ENCODE measurements around the gene SH3D19.

The SH3D19 gene

DNA sequence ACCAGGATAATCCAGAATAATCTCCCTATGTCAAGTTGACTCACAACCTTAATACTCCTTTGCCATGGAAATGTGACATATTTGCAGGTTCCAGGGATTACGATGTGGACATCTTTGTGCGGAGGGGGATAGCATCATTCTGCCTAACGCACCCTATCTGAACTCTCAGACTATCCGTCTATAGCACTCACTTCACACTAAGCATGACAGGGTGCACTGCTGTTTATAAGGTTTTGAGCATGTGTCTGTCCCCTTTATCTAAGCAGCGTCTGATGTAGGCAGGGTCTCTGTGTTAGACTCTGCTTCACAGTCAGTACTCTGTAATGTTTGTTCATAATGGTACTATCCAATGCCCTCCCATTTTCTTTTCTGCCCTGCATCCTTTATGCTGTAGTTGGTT is 91.8 kb downstream of the SH3D19 start:
- no peak for DNase-seq (ENCODE audit: low read depth in 2 of 2)

DNA sequence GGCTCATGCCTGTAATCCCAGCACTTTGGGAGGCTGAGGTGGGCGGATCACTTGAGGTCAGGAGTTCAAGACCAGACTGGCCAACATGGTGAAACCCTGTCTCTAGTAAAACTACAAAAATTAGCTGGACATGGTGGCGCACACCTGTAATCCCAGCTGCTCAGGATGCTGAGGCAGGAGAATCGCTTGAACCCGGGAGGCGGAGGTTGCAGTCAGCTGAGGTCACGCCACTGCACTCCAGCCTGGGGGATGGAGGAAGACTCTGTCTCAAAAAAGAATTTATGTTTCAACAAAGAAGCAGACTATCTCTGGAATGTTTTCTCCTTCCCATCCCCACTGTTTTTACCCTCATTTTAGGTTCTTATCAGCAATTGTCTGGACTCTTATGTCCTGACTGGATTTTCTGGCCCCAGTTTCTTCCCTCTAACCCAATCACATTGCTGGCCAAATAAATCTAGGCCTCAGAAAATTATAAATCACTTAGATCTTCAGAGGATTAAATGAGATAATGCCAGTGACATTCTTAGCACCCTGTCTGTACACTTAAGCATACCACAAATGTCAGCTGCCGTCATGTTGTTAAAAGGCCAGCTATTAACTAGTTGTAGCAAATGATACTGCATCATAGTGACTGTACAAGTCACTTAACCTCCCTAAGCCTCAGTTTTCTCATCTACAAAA is 93.3 kb downstream of the SH3D19 start:
- no peak for DNase-seq (ENCODE audit: low read depth in 2 of 2)

DNA sequence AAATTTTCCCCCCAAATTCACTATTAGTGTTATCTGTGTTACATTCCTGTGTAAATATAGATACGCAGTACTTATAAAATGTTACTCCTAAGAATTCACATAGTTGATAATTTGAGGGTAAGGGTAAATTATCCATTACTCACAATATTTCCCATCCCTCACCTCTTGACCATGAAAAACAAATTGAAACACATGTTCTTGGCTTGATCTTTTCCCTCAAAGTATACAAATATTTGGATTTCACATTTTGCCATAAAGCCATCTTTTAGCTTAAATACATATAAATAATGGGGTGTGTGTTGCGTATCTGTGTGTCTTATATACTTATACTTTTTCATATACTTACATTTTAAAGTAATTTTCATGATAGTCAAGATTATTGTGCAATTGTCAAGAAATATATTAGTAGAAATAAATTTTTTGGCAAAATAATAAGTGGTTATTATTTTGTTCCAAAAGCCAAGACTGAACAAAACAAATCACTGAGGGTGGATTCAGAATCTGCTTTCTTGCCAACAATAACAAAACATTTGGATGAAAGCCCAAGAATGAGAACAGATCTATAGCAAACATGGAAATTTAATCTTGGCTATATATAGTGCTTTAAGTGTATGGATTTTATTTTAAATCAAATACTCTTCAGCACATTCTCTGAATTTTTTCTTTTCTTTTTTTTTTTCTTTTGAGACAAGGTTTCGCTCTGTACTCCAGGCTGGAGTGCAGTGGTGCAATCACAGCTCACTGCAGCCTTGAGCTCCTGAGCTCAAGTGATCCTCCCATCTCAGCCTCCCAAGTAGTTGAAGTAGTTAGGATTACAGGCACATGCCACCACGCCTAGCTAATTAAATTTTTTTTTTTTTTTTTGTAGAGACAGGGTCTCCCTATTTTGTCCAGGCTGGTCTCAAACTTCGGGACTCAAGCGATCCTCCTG is 97.0 kb downstream of the SH3D19 start:
- DNase-seq (ENCODE audit: low read depth in 2 of 2), result no peak

DNA sequence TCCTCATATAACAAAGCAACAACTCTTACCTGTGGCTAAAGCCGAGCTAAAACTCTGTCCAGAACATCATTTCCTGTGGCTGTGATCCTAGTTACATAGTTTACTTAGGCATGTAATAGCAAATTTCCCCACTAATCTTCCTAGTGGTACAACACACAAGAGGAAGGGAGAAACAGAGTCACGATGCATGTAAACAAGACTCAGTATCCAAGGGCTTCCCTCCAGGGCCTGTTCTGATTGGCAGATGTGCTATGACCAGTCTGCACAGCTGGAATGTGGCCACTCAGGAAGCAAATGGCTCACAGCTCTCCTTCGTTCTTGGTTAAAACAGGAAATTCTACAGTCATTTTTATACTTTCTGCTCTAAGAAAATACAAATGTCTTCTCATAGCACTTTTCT is 97.7 kb downstream of the SH3D19 start:
- DNase-seq (ENCODE audit: low read depth in 2 of 2), result no peak

DNA sequence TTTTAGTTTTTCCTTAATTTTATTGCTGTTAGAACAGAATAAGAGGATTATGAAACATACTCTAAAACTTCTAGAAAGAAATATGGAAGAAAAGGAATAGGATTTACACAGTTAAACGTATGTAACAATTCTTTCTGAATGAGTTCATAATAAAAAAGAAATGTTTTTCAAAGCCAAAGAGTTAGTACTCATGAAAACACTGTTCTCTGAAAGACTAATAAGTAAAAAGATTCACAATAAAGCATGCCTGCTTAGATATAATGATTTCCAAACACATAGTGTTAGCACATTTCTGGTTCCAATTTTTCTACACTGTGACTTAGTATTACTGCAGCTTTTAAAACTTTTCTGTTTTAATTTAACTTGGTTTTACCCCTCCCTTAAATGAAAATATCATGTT is 98.2 kb downstream of the SH3D19 start:
- no peak for DNase-seq (ENCODE audit: low read depth in 2 of 2)

DNA sequence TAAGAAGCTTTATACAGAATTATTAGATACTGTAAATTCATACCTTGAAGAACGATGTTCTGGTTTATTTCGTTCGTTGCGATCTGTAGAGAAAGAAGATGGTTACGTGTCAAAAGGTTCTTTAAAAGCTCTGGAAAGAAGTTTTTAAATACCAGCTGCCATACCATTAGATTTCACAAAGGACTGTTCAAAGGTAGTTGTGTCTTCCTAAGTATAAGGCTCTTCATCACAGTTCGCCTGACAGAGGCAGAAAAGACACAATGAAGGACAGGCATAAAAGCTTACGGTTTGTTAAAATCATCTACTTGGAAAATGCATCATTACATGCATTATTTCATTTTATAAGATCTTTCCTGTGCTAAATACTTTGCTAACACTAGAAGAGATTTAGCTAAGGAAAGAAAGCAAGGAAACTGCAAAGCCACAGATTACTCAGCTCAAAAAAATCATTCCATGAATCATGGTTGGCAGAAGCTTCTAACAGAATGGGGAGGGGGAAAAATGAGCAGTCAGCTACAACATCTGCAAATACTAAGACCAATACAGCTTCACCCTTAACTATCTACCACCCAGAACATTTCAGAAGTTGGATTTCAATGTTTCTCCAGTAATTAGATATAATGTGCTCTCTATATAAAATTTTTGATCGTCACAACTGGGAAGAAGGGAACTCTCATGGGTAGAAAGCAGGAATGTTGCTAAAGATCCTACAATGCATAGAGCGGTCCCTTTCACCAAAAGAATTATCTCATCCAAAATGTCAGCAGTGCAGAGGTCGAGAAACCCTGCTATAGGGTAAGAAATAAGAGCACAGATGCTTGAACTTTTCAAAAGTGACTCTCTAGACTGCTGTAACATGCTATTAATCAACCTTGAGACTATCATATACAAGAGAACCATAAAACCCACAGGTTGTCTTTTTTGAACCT is 99.1 kb downstream of the SH3D19 start:
- DNase-seq (ENCODE audit: low read depth in 2 of 2), result no peak

DNA sequence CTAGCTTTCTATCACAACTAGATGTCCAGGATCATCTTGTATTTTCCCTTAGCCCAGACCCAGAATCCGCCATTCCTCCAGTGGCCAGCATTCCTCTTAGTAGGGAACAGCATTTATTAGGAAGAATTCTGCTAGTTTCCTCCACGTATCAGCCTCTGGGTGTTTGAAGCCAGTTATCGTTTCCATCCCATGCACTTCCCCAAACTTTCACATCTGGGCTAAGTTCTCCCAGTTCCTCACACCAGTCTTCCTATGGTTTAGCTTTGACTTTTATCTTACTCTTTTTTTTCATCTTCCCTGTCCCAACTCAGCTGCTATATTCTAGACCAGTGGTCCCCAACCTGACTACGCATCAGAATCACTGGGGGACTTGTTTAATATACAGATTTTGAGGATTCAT is 101.9 kb downstream of the SH3D19 start:
- no peak for DNase-seq (ENCODE audit: low read depth in 2 of 2)

DNA sequence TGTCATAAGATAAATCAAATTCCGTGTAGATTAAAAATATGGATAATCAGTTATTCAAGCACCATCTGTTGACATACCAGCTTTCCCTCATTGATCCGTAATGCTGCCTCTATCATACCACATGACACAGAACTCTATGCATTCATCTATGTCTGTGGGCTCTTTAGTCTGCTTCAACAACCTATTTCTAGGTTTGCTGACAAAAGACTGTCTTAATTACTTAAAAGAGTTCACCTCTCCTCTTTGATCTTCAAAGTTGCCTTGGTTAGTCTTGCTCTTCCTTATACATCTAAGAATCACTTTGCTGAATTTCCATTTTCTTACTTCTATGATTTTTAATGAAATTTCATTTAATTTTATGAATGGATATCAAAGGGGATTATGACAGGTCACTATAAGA is 105.5 kb downstream of the SH3D19 start:
- DNase-seq (ENCODE audit: low read depth in 2 of 2), result no peak

DNA sequence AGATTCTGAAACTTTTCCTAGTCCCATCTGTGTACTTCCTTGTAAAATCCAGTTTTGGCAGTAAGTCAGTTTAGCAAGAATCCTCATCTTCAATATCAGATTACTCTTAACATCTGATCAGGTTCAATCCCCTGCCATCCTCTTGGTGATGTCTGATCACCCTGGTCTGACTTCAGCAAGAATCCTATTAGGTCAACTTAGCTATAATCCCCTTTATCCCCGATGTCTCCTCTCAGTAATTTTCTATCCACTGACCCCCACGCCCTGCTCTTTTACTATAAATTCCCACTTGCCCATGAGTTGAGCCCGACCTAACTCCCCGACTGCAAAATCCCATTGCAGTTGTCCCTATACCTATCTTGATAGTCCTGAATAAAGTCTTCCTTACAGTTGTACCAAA is 106.3 kb downstream of the SH3D19 start:
- no peak for DNase-seq (ENCODE audit: low read depth in 2 of 2)

DNA sequence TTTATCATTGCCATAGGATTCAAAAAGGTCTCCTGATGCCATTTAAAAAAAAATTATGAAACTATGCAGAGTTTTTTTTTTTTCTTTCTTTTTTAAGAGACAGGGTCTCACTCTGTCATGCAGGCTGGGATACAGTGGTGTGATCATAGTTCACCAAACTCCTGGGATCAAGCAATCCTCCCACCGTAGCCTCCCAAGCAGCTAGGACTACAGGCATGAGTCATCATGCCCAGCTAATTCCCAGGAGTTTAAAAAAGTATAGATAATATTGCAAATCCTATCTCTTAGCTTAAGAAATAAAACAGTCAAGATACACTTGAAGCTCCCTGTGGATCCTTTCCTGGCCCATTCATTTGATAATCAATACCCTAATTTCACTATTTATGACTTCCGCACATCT is 107.1 kb downstream of the SH3D19 start:
- DNase-seq (ENCODE audit: low read depth in 2 of 2), result no peak

DNA sequence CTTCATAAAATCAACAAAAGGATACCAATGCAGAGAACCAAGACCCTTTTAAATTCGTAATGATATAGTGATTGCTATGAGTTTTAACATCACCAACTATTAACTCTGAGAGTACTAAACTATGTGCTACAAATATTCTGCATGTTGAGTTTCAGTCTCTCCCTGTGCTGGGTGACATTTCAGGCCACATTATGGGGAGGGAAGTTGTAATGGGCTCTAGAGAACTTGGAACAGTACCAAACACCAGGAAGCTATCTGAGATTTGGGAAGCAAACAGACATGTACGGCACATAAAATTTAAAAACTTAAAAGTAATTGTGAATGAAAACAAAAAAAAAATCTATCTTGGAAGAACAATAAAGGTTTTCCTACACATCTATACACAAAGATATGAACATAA is 108.1 kb downstream of the SH3D19 start:
- DNase-seq (ENCODE audit: low read depth in 2 of 2), result no peak

DNA sequence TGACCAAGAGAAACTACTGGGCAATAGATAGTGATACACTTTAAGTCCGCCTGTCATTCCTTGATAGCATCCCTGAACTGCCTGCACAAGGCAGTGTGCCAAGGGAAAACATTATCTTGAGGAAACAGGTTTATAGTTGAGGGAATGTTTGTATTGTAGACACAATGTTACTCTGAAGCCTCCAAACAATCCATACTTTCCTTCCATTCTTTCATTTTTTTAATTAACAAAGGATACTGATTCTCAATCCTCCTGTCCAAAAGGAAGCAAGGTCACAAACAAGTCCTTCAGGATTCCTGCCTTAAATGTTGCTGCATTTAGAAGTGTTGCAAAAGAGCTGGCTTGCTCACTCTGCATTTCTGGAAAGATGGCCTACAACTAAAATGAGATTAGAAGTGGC is 110.1 kb downstream of the SH3D19 start:
- no peak for DNase-seq (ENCODE audit: low read depth in 2 of 2)

DNA sequence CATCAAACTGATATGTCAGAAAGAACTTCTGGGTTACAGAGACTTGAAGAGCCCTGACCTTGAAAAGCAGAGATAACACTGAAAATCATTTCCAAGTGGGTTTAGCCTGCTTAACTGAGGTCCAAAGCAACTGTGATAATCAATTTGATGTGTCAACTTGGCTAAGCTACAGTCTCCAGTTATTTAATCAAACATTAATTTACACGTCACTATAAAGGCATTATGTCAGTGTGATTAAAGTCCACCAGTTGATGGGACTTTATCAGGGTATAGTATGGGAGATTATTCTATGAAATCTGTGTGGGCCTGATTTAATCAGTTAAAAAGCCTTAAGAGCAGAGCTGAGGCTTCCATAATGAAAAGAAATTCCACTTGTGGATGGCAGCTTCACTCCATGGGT is 117.5 kb downstream of the SH3D19 start:
- no peak for DNase-seq (ENCODE audit: low read depth in 2 of 2)

DNA sequence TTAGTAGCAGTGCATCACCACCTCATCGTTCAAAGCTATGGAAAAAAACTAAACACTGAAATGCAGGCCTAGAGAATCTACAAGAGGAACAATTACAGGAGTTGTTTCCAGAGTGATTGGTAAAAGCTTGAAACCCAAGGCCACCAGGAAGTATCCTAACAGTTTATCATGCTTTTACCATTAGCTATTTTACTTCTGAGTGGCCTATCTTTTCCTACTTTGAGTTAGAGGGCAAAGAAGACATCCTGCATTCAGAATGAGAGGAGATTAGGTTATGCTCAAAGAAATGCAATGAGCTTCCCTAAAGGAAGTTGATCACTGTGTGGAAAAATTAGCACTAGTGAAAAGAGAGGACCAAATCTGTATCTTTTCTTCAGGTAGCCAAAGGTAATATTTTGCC is 118.2 kb downstream of the SH3D19 start:
- no peak for DNase-seq (ENCODE audit: low read depth in 2 of 2)

DNA sequence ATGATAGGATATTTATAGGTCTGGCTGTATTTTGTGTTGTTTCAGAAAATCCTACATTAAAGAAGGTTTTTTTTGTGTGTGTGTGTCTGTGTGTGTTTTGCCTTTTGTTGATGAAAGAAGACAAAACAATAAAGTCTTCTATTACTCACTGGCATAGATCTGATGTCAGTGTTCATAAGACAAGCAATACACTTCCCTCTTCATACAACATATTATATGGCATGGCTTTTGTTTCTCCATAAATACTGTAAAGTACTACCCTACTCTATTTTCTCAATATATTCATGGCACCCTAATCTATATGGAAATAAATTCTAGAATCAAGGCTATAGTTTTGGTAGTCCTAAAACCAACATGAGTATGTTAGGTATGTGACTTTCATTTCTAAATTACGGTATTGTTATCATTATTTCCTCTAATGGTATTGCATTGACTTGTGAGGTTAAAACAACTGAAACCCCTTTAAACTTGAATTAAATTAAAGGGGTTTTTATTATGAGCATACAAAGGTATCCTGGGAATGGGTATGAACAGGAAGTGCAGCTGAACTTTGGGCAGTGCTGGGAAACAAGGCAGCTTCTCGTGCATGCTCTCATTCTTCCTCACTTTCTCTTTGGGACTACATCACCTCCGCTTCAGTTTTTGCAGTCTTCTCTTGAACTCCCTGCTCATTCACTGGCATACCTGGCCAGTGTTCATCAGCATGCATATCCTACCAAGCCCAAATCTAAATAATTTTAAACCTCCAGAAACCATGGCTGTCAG is 119.0 kb downstream of the SH3D19 start:
- no peak for DNase-seq (ENCODE audit: low read depth in 2 of 2)

DNA sequence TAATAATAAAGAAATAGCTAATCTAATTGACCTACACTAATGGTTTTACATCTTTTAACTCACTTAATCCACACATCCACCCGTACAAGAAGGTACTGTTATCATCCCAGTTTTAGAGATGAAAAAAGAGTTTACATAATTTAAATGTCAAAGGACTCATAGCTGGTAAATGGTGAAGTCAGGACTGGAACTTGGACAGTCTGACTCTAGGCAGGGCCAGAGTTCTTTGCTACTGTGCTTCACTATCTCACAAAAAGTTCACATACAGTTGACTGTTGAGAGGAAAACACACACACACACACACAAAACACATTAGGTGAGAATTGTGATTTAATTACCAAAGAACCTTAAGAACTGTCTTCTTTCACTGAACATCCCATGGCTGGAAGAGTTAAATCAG is 119.7 kb downstream of the SH3D19 start:
- DNase-seq (ENCODE audit: low read depth in 2 of 2), result no peak

DNA sequence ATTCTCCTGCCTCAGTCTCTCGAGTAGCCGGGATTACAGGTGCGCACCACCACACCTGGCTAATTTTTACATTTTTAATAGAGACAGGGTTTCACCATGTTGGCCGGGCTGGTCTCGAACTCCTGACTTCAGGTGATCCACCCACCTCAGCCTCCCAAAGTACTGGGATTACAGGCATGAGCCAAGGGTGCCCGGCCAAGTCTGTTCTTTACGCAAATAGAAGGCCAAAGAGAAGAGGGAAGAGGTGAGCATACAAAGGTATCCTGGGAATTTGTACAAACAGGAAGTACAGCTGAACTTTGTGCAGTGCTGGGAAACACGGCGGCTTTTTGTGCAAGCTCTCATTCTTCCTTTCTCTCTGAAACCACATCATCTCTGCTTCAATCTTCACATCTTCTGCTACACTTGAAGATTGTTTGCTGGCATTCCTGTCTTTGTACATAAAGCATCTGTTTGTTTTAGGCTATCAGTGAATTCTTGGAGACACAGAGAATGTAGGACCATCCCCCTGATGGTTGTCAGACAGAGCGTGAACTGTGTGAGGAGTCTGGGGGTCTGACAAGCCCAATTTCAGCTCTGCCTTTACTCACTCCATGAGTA is 120.4 kb downstream of the SH3D19 start:
- DNase-seq (ENCODE audit: low read depth in 2 of 2), result no peak

DNA sequence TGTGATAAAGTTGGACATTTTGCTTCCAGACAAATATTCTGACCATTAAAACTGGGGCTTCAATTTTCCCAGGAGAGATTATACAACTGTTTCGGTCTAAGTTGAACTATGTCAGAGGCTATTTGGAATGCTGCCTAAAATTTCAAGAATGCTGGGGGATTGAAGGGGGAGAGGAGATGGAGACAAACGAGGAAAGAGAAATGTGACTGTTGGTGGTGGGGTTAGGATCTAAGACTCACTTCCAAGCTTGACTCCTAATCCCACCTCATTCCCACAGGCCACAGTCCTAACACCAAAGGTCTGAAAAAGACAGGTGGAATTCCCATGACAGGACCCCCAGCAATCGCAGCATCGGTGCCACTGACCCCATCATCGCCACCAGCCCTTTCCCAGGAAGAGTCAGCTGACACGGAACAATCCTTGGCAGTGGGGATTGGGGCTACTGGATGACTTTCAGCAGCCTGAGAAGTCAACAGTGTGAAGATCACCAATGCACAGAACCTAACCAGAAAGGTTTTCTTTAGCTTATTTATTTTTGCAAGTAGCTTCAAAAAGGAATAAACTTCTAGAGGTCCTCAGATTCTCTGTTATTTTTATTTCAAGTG is 122.5 kb downstream of the SH3D19 start:
- no peak for DNase-seq (ENCODE audit: low read depth in 2 of 2)

DNA sequence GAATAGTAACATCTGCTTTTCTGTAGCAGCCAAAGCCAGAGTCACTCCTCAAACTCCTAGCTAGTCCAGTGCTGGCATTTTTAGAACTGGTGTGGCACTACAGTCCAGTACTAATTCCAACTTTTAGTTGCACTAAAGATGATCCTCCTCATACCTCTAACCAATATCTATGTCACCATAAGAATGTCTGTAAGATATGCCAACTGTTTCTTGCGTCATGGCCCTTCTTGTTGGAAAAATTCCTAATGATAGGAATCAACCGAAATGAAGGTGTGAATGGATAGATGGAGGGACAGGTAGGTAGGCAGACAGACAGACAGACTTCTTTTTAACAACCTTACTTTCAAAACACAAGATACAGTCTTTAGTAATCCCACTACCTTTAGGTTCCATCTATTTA is 123.0 kb downstream of the SH3D19 start:
- DNase-seq (ENCODE audit: low read depth in 2 of 2), result no peak

DNA sequence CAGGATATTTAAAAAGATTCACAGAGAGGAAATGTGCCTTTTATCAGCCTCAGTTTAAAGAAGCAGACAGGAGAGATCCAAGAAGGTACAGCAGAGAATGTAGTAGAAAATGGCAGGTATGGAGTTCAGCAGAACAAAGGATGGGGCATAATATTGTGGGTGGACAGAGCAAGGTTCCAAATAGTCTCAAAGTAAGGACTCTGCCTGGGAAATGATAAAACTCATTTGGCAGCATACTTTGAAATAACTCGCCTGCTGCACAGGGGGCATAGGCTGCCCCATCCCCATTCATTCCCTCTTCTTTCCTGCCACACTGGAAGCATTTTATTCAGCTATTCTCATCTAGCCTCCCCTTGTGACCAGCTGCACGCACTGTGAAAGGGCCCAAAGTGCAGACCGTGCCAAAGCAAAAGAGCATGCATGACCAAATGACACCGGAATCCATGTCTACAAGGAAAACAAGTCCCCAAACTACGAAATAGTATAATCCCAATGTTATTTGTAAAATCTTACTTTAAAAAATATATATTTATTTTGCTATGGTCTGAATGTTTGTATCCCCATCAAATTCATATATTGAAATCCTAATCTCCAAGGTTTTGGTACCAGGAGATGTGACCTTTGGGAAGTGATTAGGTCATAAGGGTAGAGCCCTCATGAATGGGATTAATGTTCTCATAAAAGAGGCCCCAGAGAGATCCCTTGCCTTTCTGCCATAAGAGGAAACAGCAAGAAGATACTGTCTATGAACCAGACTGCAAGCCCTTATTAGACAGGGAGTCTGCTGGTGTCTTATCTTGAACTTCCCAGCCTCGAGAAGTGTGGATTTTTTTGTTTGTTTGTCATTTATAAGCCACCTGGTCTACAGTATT is 125.8 kb downstream of the SH3D19 start:
- no peak for DNase-seq (ENCODE audit: low read depth in 2 of 2)
